Measurements from ENCODE around the gene DMD.
"Not testable (repeated sequence)": the region's sequence is repeated elsewhere in the genome, so short reads cannot be mapped to it uniquely, and the experiment has no call there.

Gene DMD

DNA sequence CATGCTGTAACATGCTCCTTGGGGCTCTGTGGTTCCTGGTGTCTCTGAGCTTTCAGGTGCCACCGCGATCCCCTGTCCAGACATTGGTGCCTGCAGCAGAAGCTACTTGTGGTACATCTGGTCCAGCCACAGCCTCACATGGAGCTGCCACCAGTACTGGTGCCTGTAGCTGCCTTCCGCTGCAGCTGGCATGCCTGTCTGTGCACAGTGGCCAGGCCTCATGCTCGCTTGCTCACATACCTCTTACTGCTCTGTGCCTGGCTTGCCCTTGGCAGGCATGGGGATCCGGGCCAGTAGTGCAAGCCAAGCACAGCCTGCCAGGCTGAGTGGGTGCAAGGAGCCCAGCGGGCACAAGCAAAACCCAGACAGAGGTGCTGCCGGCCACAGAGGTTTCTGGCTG is 618.6 kb downstream of the DMD start:
- no peak for DNase-seq (ENCODE audit: insufficient read length)
- TF ChIP-seq POLR2AphosphoS5 (IDR thresholded peaks at IDR 0.05; ENCODE audit: low read depth, low read length), result no peak
- TF ChIP-seq POLR2A (IDR thresholded peaks at IDR 0.05; ENCODE audit: low read depth, low read length), result no peak
- TF ChIP-seq TAF1 (IDR thresholded peaks at IDR 0.05; ENCODE audit: borderline replicate concordance, low read depth, low read length), result no peak
- FAIRE-seq, result no peak

- TF ChIP-seq POLR2A (IDR thresholded peaks at IDR 0.05; ENCODE audit: low read depth, low read length) (no peak), POLR2AphosphoS5 (IDR thresholded peaks at IDR 0.05; ENCODE audit: low read depth, low read length) (no peak), TAF1 (IDR thresholded peaks at IDR 0.05; ENCODE audit: borderline replicate concordance, low read depth, low read length) (no peak)
- no peak for FAIRE-seq
Observed at GRCh38 chrX:32591589-32591988, 619.8 kb downstream of the DMD start.

DNA sequence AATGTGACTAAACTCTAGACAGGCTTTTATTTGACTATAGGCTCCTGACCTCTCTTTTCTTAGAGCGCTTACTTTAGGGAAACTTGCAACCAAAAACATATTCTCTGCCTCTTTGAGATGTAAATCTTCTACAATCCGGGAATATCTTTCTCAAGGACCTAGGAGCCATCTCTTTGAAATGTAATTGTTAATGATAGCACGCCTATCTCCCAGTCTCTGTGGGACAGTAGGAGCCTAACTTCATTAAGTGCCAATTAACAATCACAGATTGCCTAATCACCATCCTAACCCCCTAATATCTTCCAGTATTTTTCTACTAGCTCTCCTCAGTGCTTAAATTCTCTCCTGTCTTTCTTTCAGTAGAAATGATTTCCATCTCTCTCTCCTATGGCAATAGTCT is 628.6 kb downstream of the DMD start:
- DNase-seq (ENCODE audit: insufficient read length), result no peak
- no peak for TF ChIP-seq POLR2A (IDR thresholded peaks at IDR 0.05; ENCODE audit: low read depth, low read length)
- FAIRE-seq, result no peak

More at GRCh38 chrX:32591589-32591988, 619.8 kb downstream of the DMD start:
- no peak for DNase-seq (ENCODE audit: insufficient read length)

GRCh38 chrX:32576885-32577284 is 634.5 kb downstream of the DMD start:
- TF ChIP-seq POLR2A (IDR thresholded peaks at IDR 0.05; ENCODE audit: low read depth, low read length) (no peak), TAF1 (IDR thresholded peaks at IDR 0.05; ENCODE audit: borderline replicate concordance, low read depth, low read length) (no peak), POLR2AphosphoS5 (IDR thresholded peaks at IDR 0.05; ENCODE audit: low read depth, low read length) (no peak)
- no peak for FAIRE-seq
- DNase-seq (ENCODE audit: insufficient read length), result no peak

DNA sequence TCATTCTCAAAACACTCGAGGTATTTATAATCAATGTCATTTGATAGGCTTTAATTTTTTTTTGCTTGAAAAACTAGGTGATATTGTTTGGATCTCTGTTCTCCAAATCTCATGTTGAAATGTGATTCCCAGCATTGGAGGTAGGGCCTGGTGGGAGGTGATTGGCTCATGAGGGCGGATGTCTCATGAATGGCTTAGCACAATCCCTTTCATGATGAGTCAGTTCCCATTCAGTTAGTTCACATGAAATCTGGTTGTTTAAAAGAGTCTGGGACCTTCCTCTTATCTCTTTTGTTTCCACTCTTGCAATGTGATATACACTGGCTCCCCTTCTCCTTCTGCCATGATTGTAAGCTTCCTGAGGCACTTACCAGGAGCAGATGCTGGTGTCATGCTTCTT is 638.7 kb downstream of the DMD start:
- no peak for TF ChIP-seq POLR2A (IDR thresholded peaks at IDR 0.05; ENCODE audit: low read depth, low read length)
- TF ChIP-seq POLR2AphosphoS5 (IDR thresholded peaks at IDR 0.05; ENCODE audit: low read depth, low read length), result no peak
- no peak for TF ChIP-seq TAF1 (IDR thresholded peaks at IDR 0.05; ENCODE audit: borderline replicate concordance, low read depth, low read length)
- FAIRE-seq (no peak), DNase-seq (ENCODE audit: insufficient read length) (no peak)

DNA sequence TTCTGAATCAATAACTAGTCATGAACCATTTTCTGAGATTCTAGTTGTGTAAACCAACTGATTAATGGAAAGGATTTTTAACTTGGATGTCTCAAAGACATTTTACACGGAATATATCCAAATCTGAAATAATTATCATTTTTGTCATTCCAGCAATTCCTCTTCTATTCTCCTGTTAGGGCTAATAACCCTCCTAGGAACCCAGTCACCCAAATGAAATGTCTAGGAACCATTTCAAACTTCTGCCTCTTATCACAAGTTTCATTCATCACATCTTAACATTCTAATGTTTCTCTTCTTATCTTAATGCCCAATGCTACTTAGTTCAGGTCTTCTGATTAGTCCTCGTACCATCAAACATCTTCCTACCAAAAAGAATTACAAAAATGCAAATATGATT is 639.8 kb downstream of the DMD start:
- TF ChIP-seq POLR2A (IDR thresholded peaks at IDR 0.05; ENCODE audit: low read depth, low read length), result no peak
- no peak for TF ChIP-seq TAF1 (IDR thresholded peaks at IDR 0.05; ENCODE audit: borderline replicate concordance, low read depth, low read length)
- no peak for TF ChIP-seq POLR2AphosphoS5 (IDR thresholded peaks at IDR 0.05; ENCODE audit: low read depth, low read length)
- FAIRE-seq, result no peak
- DNase-seq (ENCODE audit: insufficient read length), result no peak

DNA sequence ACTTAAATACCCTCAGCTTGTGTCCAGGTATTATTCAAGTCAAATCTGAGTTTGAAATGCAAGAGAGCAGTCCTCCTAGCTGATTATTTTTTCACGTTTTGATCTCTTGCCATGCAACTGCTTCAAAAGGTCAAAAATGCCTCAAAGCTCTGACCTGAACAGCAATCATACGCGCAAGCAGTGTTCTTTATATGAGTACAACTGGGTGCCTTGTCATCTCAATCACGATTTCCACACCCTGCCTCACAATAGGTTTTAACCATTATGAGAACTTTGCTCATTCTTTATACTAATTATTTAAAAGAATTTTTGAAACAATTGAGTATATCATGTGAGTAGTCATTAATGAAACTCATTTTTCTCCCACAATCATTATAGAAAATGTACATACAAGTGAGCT is 649.1 kb downstream of the DMD start:
- TF ChIP-seq POLR2A (IDR thresholded peaks at IDR 0.05; ENCODE audit: low read depth, low read length) (no peak), TAF1 (IDR thresholded peaks at IDR 0.05; ENCODE audit: borderline replicate concordance, low read depth, low read length) (no peak), POLR2AphosphoS5 (IDR thresholded peaks at IDR 0.05; ENCODE audit: low read depth, low read length) (no peak)
- DNase-seq (ENCODE audit: insufficient read length) (no peak), FAIRE-seq (no peak)

DNA sequence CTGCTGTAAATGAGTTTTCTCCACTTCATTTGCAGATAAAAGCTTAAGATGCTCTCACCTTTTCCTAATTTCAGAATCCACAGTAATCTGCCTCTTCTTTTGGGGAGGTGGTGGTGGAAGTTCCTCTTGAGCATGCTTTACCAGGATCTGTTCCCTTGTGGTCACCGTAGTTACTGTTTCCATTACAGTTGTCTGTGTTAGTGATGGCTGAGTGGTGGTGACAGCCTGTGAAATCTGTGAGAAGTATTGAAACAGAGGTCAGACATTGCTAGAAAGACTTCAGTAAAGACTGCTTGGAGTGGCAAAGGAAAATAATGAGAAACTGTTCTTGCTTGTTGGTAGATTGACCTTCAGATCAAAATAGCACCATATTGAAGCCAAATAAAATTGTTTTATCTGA is 666.2 kb downstream of the DMD start:
- TF ChIP-seq TAF1 (IDR thresholded peaks at IDR 0.05; ENCODE audit: borderline replicate concordance, low read depth, low read length) (no peak), POLR2A (IDR thresholded peaks at IDR 0.05; ENCODE audit: low read depth, low read length) (no peak), POLR2AphosphoS5 (IDR thresholded peaks at IDR 0.05; ENCODE audit: low read depth, low read length) (no peak)
- FAIRE-seq, result no peak
- no peak for DNase-seq (ENCODE audit: insufficient read length)

- TF ChIP-seq POLR2A (IDR thresholded peaks at IDR 0.05; ENCODE audit: low read depth, low read length) (no peak), POLR2AphosphoS5 (IDR thresholded peaks at IDR 0.05; ENCODE audit: low read depth, low read length) (no peak), TAF1 (IDR thresholded peaks at IDR 0.05; ENCODE audit: borderline replicate concordance, low read depth, low read length) (no peak)
- DNase-seq (ENCODE audit: insufficient read length) (no peak), FAIRE-seq (no peak)
Observed at GRCh38 chrX:32538554-32538953, 672.8 kb downstream of the DMD start.

- TF ChIP-seq TAF1 (IDR thresholded peaks at IDR 0.05; ENCODE audit: borderline replicate concordance, low read depth, low read length), result no peak
- no peak for TF ChIP-seq POLR2AphosphoS5 (IDR thresholded peaks at IDR 0.05; ENCODE audit: low read depth, low read length)
- TF ChIP-seq POLR2A (IDR thresholded peaks at IDR 0.05; ENCODE audit: low read depth, low read length), result no peak
- FAIRE-seq (peak; percentile 48), DNase-seq (ENCODE audit: insufficient read length) (no peak)
Observed at GRCh38 chrX:32533848-32534247, 677.5 kb downstream of the DMD start.

- FAIRE-seq (no peak), DNase-seq (ENCODE audit: insufficient read length) (no peak)
- TF ChIP-seq POLR2A (IDR thresholded peaks at IDR 0.05; ENCODE audit: low read depth, low read length), result no peak
- TF ChIP-seq TAF1 (IDR thresholded peaks at IDR 0.05; ENCODE audit: borderline replicate concordance, low read depth, low read length), result no peak
- TF ChIP-seq POLR2AphosphoS5 (IDR thresholded peaks at IDR 0.05; ENCODE audit: low read depth, low read length), result no peak
Observed at GRCh38 chrX:32532262-32532661, 679.1 kb downstream of the DMD start.

GRCh38 chrX:32530802-32531403 is 680.4 kb downstream of the DMD start:
- no peak for FAIRE-seq
- TF ChIP-seq POLR2AphosphoS5 (IDR thresholded peaks at IDR 0.05; ENCODE audit: low read depth, low read length), result no peak
- TF ChIP-seq POLR2A (IDR thresholded peaks at IDR 0.05; ENCODE audit: low read depth, low read length), result no peak
- TF ChIP-seq TAF1 (IDR thresholded peaks at IDR 0.05; ENCODE audit: borderline replicate concordance, low read depth, low read length), result no peak
- no peak for DNase-seq (ENCODE audit: insufficient read length)

DNA sequence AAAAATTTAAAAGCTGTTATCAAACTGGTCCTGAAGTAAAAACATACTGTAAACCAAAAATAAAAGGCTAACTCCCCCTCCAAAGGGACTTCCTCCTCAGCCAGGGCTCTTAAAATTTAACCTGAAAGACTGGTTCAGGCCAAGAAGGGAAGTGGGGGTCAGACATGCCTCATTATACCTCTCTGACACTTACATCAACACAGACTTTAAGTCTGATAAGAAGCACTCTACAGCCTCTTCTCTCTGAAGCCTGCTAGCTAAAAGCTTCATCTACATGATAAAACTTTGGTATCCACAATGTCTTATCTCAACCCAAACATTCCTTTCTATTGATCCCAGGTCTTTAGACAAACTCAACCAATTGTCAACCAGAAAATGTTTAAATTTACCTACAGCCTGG is 682.9 kb downstream of the DMD start:
- FAIRE-seq; DNase-seq (ENCODE audit: insufficient read length): not testable (repeated sequence)
